Psoas muscle (tissue), 8 donors: Measurements from ENCODE around the gene IGF1R. TPM values are rescaled to one million over a fixed set of nuclear protein-coding genes. Genes with fewer than 3 reads are reported as not detected.

ENCODE experiments used
- ATAC-seq, 4 donors: fragments of 200-7000 bp; cut with Tn5 transposase; one replicate each; pipeline ENCODE4 v1.9.1; 2020; ENCODE audit warnings: moderate library complexity in 3 of 4, mild to moderate bottlenecking in 2 of 4
- DNase-seq, 2 donors: peaks; one replicate each; pipeline ENCODE4 v3.0.0-alpha.2; 2020
- H3K27ac ChIP-seq: fragments of 200-600 bp; one replicate; pipeline ENCODE4 v1.8.0; 2022
- H3K27me3 ChIP-seq, 3 donors: fragments of 200-600 bp in 1 of 3; one replicate each; pipeline versions ENCODE4 v1.6.1 to v1.8.0; 2013 to 2022; ENCODE audit warnings: low read length in 2 of 3, mild to moderate bottlenecking in 2 of 3, moderate library complexity in 1 of 3; ENCODE audit not compliant: insufficient read depth in 3 of 3
- H3K36me3 ChIP-seq, 2 donors: fragments of 200-600 bp in 1 of 2; one replicate each; pipeline versions ENCODE4 v1.6.1 to v1.8.0; 2013 to 2022; ENCODE audit warnings: low read depth in 1 of 2, mild to moderate bottlenecking in 1 of 2, moderate library complexity in 1 of 2; ENCODE audit not compliant: insufficient read depth in 1 of 2
- H3K4me1 ChIP-seq: fragments of 200-600 bp; one replicate; pipeline ENCODE4 v1.8.0; 2022
- H3K4me3 ChIP-seq: fragments of 200-600 bp; one replicate; pipeline ENCODE4 v1.8.0; 2022; ENCODE audit warnings: mild to moderate bottlenecking
- H3K9me3 ChIP-seq: fragments of 200-600 bp; one replicate; pipeline ENCODE4 v1.8.0; 2022
- CTCF ChIP-seq: fragments of 200-600 bp; IDR thresholded peaks from one replicate; pipeline ENCODE4 v1.8.0; 2022; ENCODE audit warnings: antibody characterized with exemption
- WGBS, 3 donors: extraction: QIAGEN DNeasy Blood & Tissue Kit; methylation state at CpG; one replicate each; pipeline versions ENCODE4 v1.1.6 to v1.1.7; 2013; 5-methylcytosine and 5-hydroxymethylcytosine counted together
- intact Hi-C, 2 donors: fragments of 100-400 bp; cut with DNase I; formaldehyde crosslinking; loops; one replicate each; pipeline versions ENCODE4 v1.11.0 to v1.14.2; 2022
- polyA plus RNA-seq, 3 donors: library from polyadenylated mRNA; stranded (reverse); fragments of 200-250 nt; gene quantifications; one replicate each; pipeline ENCODE4 v1.2.3, GENCODE V29; 2013
- total RNA-seq, 4 donors: library from RNA; stranded (reverse); fragmentation: NEBNext Ultra II Directional in 2 of 4; extraction: Animal tissue kit (Norgen Biotek cat#: 25700) in 2 of 4; gene quantifications; one replicate each; pipeline versions ENCODE4 v1.2.1 to v1.2.4, GENCODE V29; 2021 to 2023
- donor health status: healthy with polysubstance abuse.
- donor health status: DM: no; HTN: no; CAD: no; lungs with moderate emphysema.
- donor health status: Bipolar disorder and iron deficiency.
- donor health status: healthy.
- donor health status: DM: yes; HTN: yes; CAD: no.
- donor health status: DM: no; HTN: no; CAD: no.
- donor health status: DM: no; HTN: no; CAD: no.
- donor health status: DM: yes; HTN: yes; CAD: no.

Gene IGF1R
- total and polyA plus RNA-seq, 7 donors = 2.1 to 20.4 (median 12.0) TPM

- H3K4me1 ChIP-seq = peaks cover 36% of the 10 kb centered on the region
- no peak for TF ChIP-seq CTCF
- no peak overlapping the region for H3K4me3 ChIP-seq
- no peaks in the 10 kb centered on the region for H3K27me3 ChIP-seq
- intact Hi-C loops = no loop called here
- DNase-seq (no peak), ATAC-seq (no peak)
- WGBS, 3 donors = 66 to 96% (median 94%) methylated on average over 2 of the region's 2 CpGs
- H3K9me3 ChIP-seq = no peaks in the 10 kb centered on the region
- no peaks in the 10 kb centered on the region for H3K36me3 ChIP-seq
- no peak overlapping the region for H3K27ac ChIP-seq
Observed at GRCh38 chr15:98692213-98692612, 43.9 kb downstream of the IGF1R start.

GRCh38 chr15:98694161-98694560 lies 45.8 kb downstream of the IGF1R start:
- Histone ChIP-seq H3K36me3 (no peaks in the 10 kb centered on the region), H3K4me3 (no peak overlapping the region), H3K27ac (no peak overlapping the region), H3K9me3 (no peaks in the 10 kb centered on the region), H3K4me1 (peaks cover 42% of the 10 kb centered on the region), H3K27me3 (no peaks in the 10 kb centered on the region)
- intact Hi-C loops = no loop called here
- DNase-seq (no peak), ATAC-seq (no peak)
- TF ChIP-seq CTCF = no peak
- 71 to 81% (median 73%) methylated on average over 6 of the region's 6 CpGs for WGBS, 3 donors

- Histone ChIP-seq H3K4me3 (no peak overlapping the region), H3K27me3 (no peaks in the 10 kb centered on the region), H3K36me3 (no peaks in the 10 kb centered on the region), H3K9me3 (no peaks in the 10 kb centered on the region), H3K4me1 (peaks cover 13% of the 10 kb centered on the region), H3K27ac (no peak overlapping the region)
- no peak for DNase-seq
- peak in 1 of 4 donors; percentile 15 for ATAC-seq
- WGBS, 3 donors = 74 to 90% (median 75%) methylated on average over 2 of the region's 2 CpGs
- TF ChIP-seq CTCF = no peak
- intact Hi-C loops = no loop called here
Observed at GRCh38 chr15:98698792-98699191, 50.5 kb downstream of the IGF1R start.

GRCh38 chr15:98699591-98700424 lies 51.5 kb downstream of the IGF1R start:
- no peaks in the 10 kb centered on the region for H3K27me3 ChIP-seq
- no peaks in the 10 kb centered on the region for H3K36me3 ChIP-seq
- no peak overlapping the region for H3K27ac ChIP-seq
- H3K4me3 ChIP-seq = no peak overlapping the region
- intact Hi-C loops = no loop called here
- no peak for TF ChIP-seq CTCF
- ATAC-seq (no peak), DNase-seq (no peak)
- 77 to 79% (median 77%) methylated on average over 11 of the region's 11 CpGs for WGBS, 3 donors
- peaks cover 15% of the 10 kb centered on the region for H3K4me1 ChIP-seq
- no peaks in the 10 kb centered on the region for H3K9me3 ChIP-seq

GRCh38 chr15:98700519-98700918 lies 52.2 kb downstream of the IGF1R start:
- Histone ChIP-seq H3K27me3 (no peaks in the 10 kb centered on the region), H3K36me3 (no peaks in the 10 kb centered on the region), H3K9me3 (no peaks in the 10 kb centered on the region), H3K4me3 (no peak overlapping the region), H3K27ac (no peak overlapping the region), H3K4me1 (peaks cover 20% of the 10 kb centered on the region)
- intact Hi-C loops = no loop called here
- no peak for TF ChIP-seq CTCF
- 67 to 74% (median 74%) methylated on average over 6 of the region's 6 CpGs for WGBS, 3 donors
- ATAC-seq (no peak), DNase-seq (no peak)
